GM23338 (cell line): ENCODE data around the gene SLC25A48. TPM values are rescaled to one million over a fixed set of nuclear protein-coding genes. Genes with fewer than 3 reads are reported as not detected.

Experiments
- ATAC-seq: fragments of 200-7000 bp; cut with Tn5 transposase; 3 replicates; pipeline ENCODE4 v1.9.1; 2020
- DNase-seq: peaks from one replicate; pipeline ENCODE4 v3.0.0-alpha.2; 2015; ENCODE audit warnings: low spot score
- H2AFZ ChIP-seq: fragments of 200-600 bp; sonication (generic); 2 replicates; pipeline ENCODE4 v1.8.0; 2016; ENCODE audit warnings: antibody characterized with exemption, mild to moderate bottlenecking, moderate library complexity
- H3F3A ChIP-seq: fragments of 200-600 bp; sonication (generic); replicated peaks from 2 replicates; pipeline ENCODE4 v1.8.0; 2017; ENCODE audit warnings: antibody characterized with exemption, mixed run types, low read depth
- H3K27ac ChIP-seq: fragments of 200-600 bp; sonication (generic); 2 replicates; pipeline ENCODE4 v1.6.1; 2016; ENCODE audit warnings: low read depth
- H3K27me3 ChIP-seq: fragments of 200-600 bp; sonication (generic); 2 replicates; pipeline ENCODE4 v1.8.0; 2016; ENCODE audit warnings: mild to moderate bottlenecking, mixed run types, moderate library complexity; ENCODE audit not compliant: insufficient read depth
- H3K36me3 ChIP-seq: fragments of 200-600 bp; sonication (generic); 2 replicates; pipeline ENCODE4 v1.8.0; 2016; ENCODE audit warnings: mild to moderate bottlenecking; ENCODE audit not compliant: insufficient read depth
- H3K4me1 ChIP-seq: fragments of 200-600 bp; sonication (generic); 2 replicates; pipeline ENCODE4 v1.8.0; 2016; ENCODE audit warnings: mild to moderate bottlenecking, moderate library complexity; ENCODE audit not compliant: insufficient read depth
- H3K4me2 ChIP-seq: fragments of 200-600 bp; sonication (generic); 2 replicates; pipeline ENCODE4 v1.7.1; 2017; ENCODE audit warnings: mixed run types
- H3K4me3 ChIP-seq: fragments of 200-600 bp; sonication (generic); 2 replicates; pipeline ENCODE4 v1.6.1; 2016; ENCODE audit warnings: mixed run types
- H3K79me2 ChIP-seq: fragments of 200-600 bp; sonication (generic); replicated peaks from 2 replicates; pipeline ENCODE4 v1.8.0; 2017; ENCODE audit warnings: mild to moderate bottlenecking; ENCODE audit not compliant: insufficient read depth
- H3K9me2 ChIP-seq: fragments of 200-600 bp; sonication (generic); 2 replicates; pipeline ENCODE4 v1.8.0; 2017; ENCODE audit not compliant: insufficient read depth
- H4K20me1 ChIP-seq: fragments of 200-600 bp; sonication (generic); replicated peaks from 2 replicates; pipeline ENCODE4 v1.8.0; 2017; ENCODE audit warnings: mild to moderate bottlenecking; ENCODE audit not compliant: insufficient read depth
- H3K27ac Mint-ChIP-seq: 2 replicates; pipeline ENCODE4 v1.8.0; 2020; ENCODE audit warnings: inconsistent platforms, mild to moderate bottlenecking, moderate library complexity, mixed read lengths
- H3K27me3 Mint-ChIP-seq: 3 replicates; pipeline ENCODE4 v1.8.0; 2022; ENCODE audit warnings: low read depth, mild to moderate bottlenecking, moderate library complexity, mixed read lengths, inconsistent platforms; ENCODE audit not compliant: insufficient read depth, poor library complexity
- H3K36me3 Mint-ChIP-seq: 3 replicates; pipeline ENCODE4 v1.8.0; 2021; ENCODE audit warnings: low read depth, mild to moderate bottlenecking, inconsistent platforms, moderate library complexity, mixed read lengths
- H3K4me1 Mint-ChIP-seq: 3 replicates; pipeline ENCODE4 v1.8.0; 2020; ENCODE audit warnings: mild to moderate bottlenecking, inconsistent platforms, mixed read lengths
- H3K4me3 Mint-ChIP-seq: 3 replicates; pipeline ENCODE4 v1.8.0; 2021; ENCODE audit warnings: moderate library complexity, mild to moderate bottlenecking, inconsistent platforms, mixed read lengths
- H3K9me3 Mint-ChIP-seq: 3 replicates; pipeline ENCODE4 v1.8.0; 2020; ENCODE audit warnings: moderate library complexity, mild to moderate bottlenecking, inconsistent platforms, mixed read lengths
- CREB1 ChIP-seq: fragments of 250-450 bp; sonication (Bioruptor Pico); IDR thresholded peaks from 2 replicates; pipeline ENCODE4 v1.5.0; 2020; ENCODE audit warnings: low read depth, mild to moderate bottlenecking, moderate library complexity
- CTCF ChIP-seq, 2 experiments: fragments of 200-600 bp in 1 of 2; sonication (generic) in 1 of 2; conservative IDR thresholded peaks; 2 replicates each; pipeline versions ENCODE4 v1.5.1 to v1.6.1; 2016 to 2017; ENCODE audit warnings: antibody characterized with exemption in 2 of 2, low read depth in 2 of 2, mild to moderate bottlenecking in 2 of 2, moderate library complexity in 1 of 2
- ETS1 ChIP-seq: IDR thresholded peaks from 2 replicates; pipeline ENCODE4 v1.6.1; 2016; ENCODE audit warnings: antibody characterized with exemption
- EZH2 ChIP-seq: fragments of 200-600 bp; sonication (generic); IDR thresholded peaks from one replicate; pipeline ENCODE4 v1.8.0; 2017; ENCODE audit warnings: antibody characterized with exemption, mild to moderate bottlenecking, low read depth; ENCODE audit not compliant: unreplicated experiment
- EZH2phosphoT487 ChIP-seq: fragments of 200-600 bp; sonication (generic); IDR thresholded peaks from one replicate; pipeline ENCODE4 v1.8.1; 2018; ENCODE audit warnings: antibody characterized with exemption; ENCODE audit not compliant: unreplicated experiment
- JUNB ChIP-seq: IDR thresholded peaks from one replicate; pipeline ENCODE4 v1.6.1; 2016; ENCODE audit warnings: antibody characterized with exemption; ENCODE audit not compliant: unreplicated experiment
- NANOG ChIP-seq: IDR thresholded peaks from 2 replicates; pipeline ENCODE4 v1.6.1; 2016; ENCODE audit warnings: antibody characterized with exemption, borderline replicate concordance
- POLR2AphosphoS5 ChIP-seq: IDR thresholded peaks from 2 replicates; pipeline ENCODE4 v1.6.1; 2016; ENCODE audit warnings: antibody characterized with exemption, low read depth
- REST ChIP-seq: IDR thresholded peaks from one replicate; pipeline ENCODE4 v1.6.1; 2018; ENCODE audit warnings: antibody characterized with exemption; ENCODE audit not compliant: unreplicated experiment
- STAT1 ChIP-seq: IDR thresholded peaks from one replicate; pipeline ENCODE4 v1.6.1; 2016; ENCODE audit warnings: antibody characterized with exemption; ENCODE audit not compliant: unreplicated experiment
- ZNF114 ChIP-seq: fragments of 250-450 bp; sonication (Bioruptor Pico); IDR thresholded peaks from 2 replicates; pipeline ENCODE4 v1.5.0; 2020; ENCODE audit warnings: mild to moderate bottlenecking, moderate library complexity
- ZNF331 ChIP-seq: fragments of 250-450 bp; sonication (Bioruptor Pico); IDR thresholded peaks from 2 replicates; pipeline ENCODE4 v1.5.0; 2020; ENCODE audit warnings: low read depth, mild to moderate bottlenecking, moderate library complexity
- ZNF462 ChIP-seq: fragments of 250-450 bp; sonication (Bioruptor Pico); IDR thresholded peaks from 2 replicates; pipeline ENCODE4 v1.5.0; 2020; ENCODE audit warnings: mild to moderate bottlenecking, moderate library complexity
- polyA plus RNA-seq: library from polyadenylated mRNA; unstranded; fragments of >200 nt; fragmentation: Nextera tagmentation; extraction: Ambion mirVana; gene quantifications from 2 replicates; pipeline ENCODE4 v1.2.1, GENCODE V29; 2016
- total RNA-seq: library from RNA; depleted of rRNA; stranded (reverse); fragments of >200 nt; shearing (Covaris generic); gene quantifications from 2 replicates; pipeline ENCODE4 v1.2.3, GENCODE V29; 2014

Gene SLC25A48
- total and polyA plus RNA-seq, 2 experiments from 2014 or later = 1.1 to 1.5 TPM

- Histone ChIP-seq H3K79me2 (no peaks in the 10 kb centered on the region), H3K9me2 (0 out of 2 replicates have a peak, but pooled peaks cover 5% of the 10 kb centered on the region), H3K36me3 (no peaks in the 10 kb centered on the region), H3K27me3 (no peaks in the 10 kb centered on the region), H4K20me1 (no peaks in the 10 kb centered on the region), H2AFZ (no peak overlapping the region), H3K4me3 (no peak overlapping the region), H3K4me1 (no peaks in the 10 kb centered on the region), H3F3A (no peaks in the 10 kb centered on the region), H3K4me2 (no peak overlapping the region), H3K27ac (no peak overlapping the region)
- no peak for ATAC-seq
- Mint-ChIP-seq H3K4me1 (no peaks in the 10 kb centered on the region), H3K4me3 (no peak overlapping the region), H3K27ac (no peak overlapping the region), H3K36me3 (no peaks in the 10 kb centered on the region), H3K9me3 (no peaks in the 10 kb centered on the region), H3K27me3 (no peaks in the 10 kb centered on the region)
- TF ChIP-seq ZNF462 = no peak
- TF ChIP-seq EZH2 = no peak
- no peak for TF ChIP-seq JUNB
- no peak for TF ChIP-seq NANOG
- TF ChIP-seq ZNF114 (CRISPR knock-in tag) = no peak
- no peak for TF ChIP-seq STAT1
- no peak for TF ChIP-seq ZNF331
- no peak for TF ChIP-seq CREB1 (CRISPR knock-in tag)
- no peak for TF ChIP-seq ETS1
- no peak for TF ChIP-seq REST
- no peak for TF ChIP-seq EZH2phosphoT487
- TF ChIP-seq POLR2AphosphoS5 = no peak
- no peak for TF ChIP-seq CTCF (conservative IDR thresholded peaks at IDR 0.05; ENCODE audit: low read depth in 2 of 2)
- DNase-seq = no peak
Observed at GRCh38 chr5:135866016-135866415, 31.6 kb downstream of the SLC25A48 start.
